CD14-positive monocyte (primary cell): ENCODE data around the gene TACC3. TPM values are rescaled to one million over a fixed set of nuclear protein-coding genes. Genes with fewer than 3 reads are reported as not detected.
A peak's percentile ranks its signal among the peaks of the same experiment; 100 is the strongest.

Source experiments
- DNase-seq, 3 donors: peaks; one replicate each; pipeline ENCODE4 v3.0.0-alpha.2; 2011 to 2022
- H2AFZ ChIP-seq: 2 replicates; pipeline ENCODE4 v1.6.0; 2012; ENCODE audit warnings: mild to moderate bottlenecking, low read depth, low read length, inconsistent platforms; ENCODE audit not compliant: insufficient read depth, poor library complexity, severe bottlenecking
- H3K27ac ChIP-seq, 2 donors: 1 replicate in 1 of 2; 2 replicates in 1 of 2; pipeline ENCODE4 v1.5.1; 2012 to 2013; ENCODE audit warnings: low read length in 2 of 2, control low read depth in 1 of 2, inconsistent platforms in 1 of 2, low read depth in 1 of 2, mild to moderate bottlenecking in 1 of 2
- H3K27me3 ChIP-seq, 2 donors: one replicate each; pipeline versions ENCODE4 v1.6.0 to v1.6.1; 2011 to 2013; ENCODE audit warnings: low read length in 2 of 2; ENCODE audit not compliant: control insufficient read depth in 2 of 2, insufficient read depth in 2 of 2
- H3K36me3 ChIP-seq, 2 donors: replicated peaks in 1 of 2; 1 replicate in 1 of 2; 2 replicates in 1 of 2; pipeline versions ENCODE4 v1.5.1 to v1.6.1; 2012 to 2013; ENCODE audit warnings: low read length in 2 of 2, control low read depth in 1 of 2, inconsistent platforms in 1 of 2, mild to moderate bottlenecking in 1 of 2; ENCODE audit not compliant: insufficient read depth in 2 of 2, control insufficient read depth in 1 of 2
- H3K4me1 ChIP-seq, 2 donors: 1 replicate in 1 of 2; 2 replicates in 1 of 2; pipeline versions ENCODE4 v1.5.1 to v1.6.1; 2012 to 2013; ENCODE audit warnings: low read length in 2 of 2, control low read depth in 1 of 2, inconsistent platforms in 1 of 2, mild to moderate bottlenecking in 1 of 2, moderate library complexity in 1 of 2; ENCODE audit not compliant: insufficient read depth in 2 of 2, control insufficient read depth in 1 of 2
- H3K4me2 ChIP-seq: replicated peaks from 2 replicates; pipeline ENCODE3; 2012; ENCODE audit warnings: low read length, moderate library complexity, mild to moderate bottlenecking; ENCODE audit not compliant: poor library complexity, severe bottlenecking; ENCODE audit errors: extremely low read depth
- H3K4me3 ChIP-seq, 3 experiments: fragments of 200-600 bp in 1 of 3; sonication (generic) in 1 of 3; replicated peaks in 1 of 3; 1 replicate in 2 of 3; 2 replicates in 1 of 3; pipeline ENCODE4 v1.5.1; 2011 to 2013; ENCODE audit warnings: low read length in 3 of 3, mild to moderate bottlenecking in 3 of 3, control low read depth in 2 of 3, low read depth in 2 of 3, inconsistent platforms in 1 of 3, moderate library complexity in 1 of 3
- H3K79me2 ChIP-seq: 2 replicates; pipeline ENCODE4 v1.6.0; 2012; ENCODE audit warnings: mild to moderate bottlenecking, control low read depth, inconsistent platforms, low read length, moderate library complexity; ENCODE audit not compliant: insufficient read depth
- H3K9ac ChIP-seq: 2 replicates; pipeline ENCODE4 v1.6.0; 2017; ENCODE audit warnings: low read length, mild to moderate bottlenecking; ENCODE audit not compliant: insufficient read depth, poor library complexity, severe bottlenecking
- H3K9me3 ChIP-seq, 2 donors: replicated peaks in 1 of 2; 1 replicate in 1 of 2; 2 replicates in 1 of 2; pipeline versions ENCODE4 v1.5.1 to v1.6.1; 2012 to 2013; ENCODE audit warnings: low read length in 2 of 2, control low read depth in 1 of 2; ENCODE audit not compliant: control insufficient read depth in 1 of 2, insufficient read depth in 1 of 2
- H4K20me1 ChIP-seq: 2 replicates; pipeline ENCODE4 v1.6.0; 2012; ENCODE audit warnings: mild to moderate bottlenecking, low read length, control low read depth, moderate library complexity; ENCODE audit not compliant: insufficient read depth
- H3K27ac Mint-ChIP-seq, 7 donors: one replicate each; pipeline ENCODE4 v1.8.0; 2020; ENCODE audit warnings: mild to moderate bottlenecking in 7 of 7, mixed read lengths in 7 of 7, moderate library complexity in 6 of 7, inconsistent platforms in 2 of 7
- H3K27me3 Mint-ChIP-seq, 3 donors: one replicate each; pipeline ENCODE4 v1.8.0; 2021 to 2022; ENCODE audit warnings: low read depth in 3 of 3, mild to moderate bottlenecking in 3 of 3, mixed read lengths in 3 of 3, moderate library complexity in 3 of 3, inconsistent platforms in 1 of 3
- H3K36me3 Mint-ChIP-seq, 2 donors: one replicate each; pipeline ENCODE4 v1.8.0; 2020; ENCODE audit warnings: mixed read lengths in 2 of 2, inconsistent platforms in 1 of 2, mild to moderate bottlenecking in 1 of 2
- H3K4me1 Mint-ChIP-seq: one replicate; pipeline ENCODE4 v1.8.0; 2020; ENCODE audit warnings: mild to moderate bottlenecking, mixed read lengths
- H3K4me3 Mint-ChIP-seq, 2 donors: one replicate each; pipeline ENCODE4 v1.8.0; 2020; ENCODE audit warnings: mild to moderate bottlenecking in 2 of 2, mixed read lengths in 2 of 2, moderate library complexity in 1 of 2
- H3K9me3 Mint-ChIP-seq, 7 donors: one replicate each; pipeline ENCODE4 v1.8.0; 2020 to 2022; ENCODE audit warnings: mixed read lengths in 7 of 7, mild to moderate bottlenecking in 6 of 7, moderate library complexity in 6 of 7, inconsistent platforms in 2 of 7
- CTCF ChIP-seq: fragments of 200-600 bp; IDR thresholded peaks from one replicate; pipeline ENCODE4 v1.8.0; 2022; ENCODE audit warnings: antibody characterized with exemption, mild to moderate bottlenecking
- WGBS: methylation state at CpG from one replicate; pipeline ENCODE4 v1.1.5; 2013; ENCODE audit warnings: missing lambda C conversion rate; ENCODE audit not compliant: insufficient coverage; 5-methylcytosine and 5-hydroxymethylcytosine counted together
- intact Hi-C, 2 donors: fragments of 100-400 bp; cut with micrococcal nuclease; formaldehyde crosslinking; loops; one replicate each; pipeline versions ENCODE4 v1.15.0 to v1.15.1; 2023
- polyA plus RNA-seq, 3 donors: library from polyadenylated mRNA; depleted of rRNA in 1 of 3; unstranded in 2 of 3; stranded (reverse) in 1 of 3; fragments of 300-500 nt in 2 of 3; fragments of >200 nt in 1 of 3; fragmentation: Illumina TruSeq in 2 of 3; gene quantifications; 1 replicate in 2 of 3; 2 replicates in 1 of 3; pipeline ENCODE4 v1.2.3, GENCODE V29; 2012 to 2021

Gene TACC3
- polyA plus RNA-seq, 3 donors: 43.7 to 84.2 (median 56.6) TPM

- no peak overlapping the region for H3K27ac ChIP-seq
- H3K4me3 ChIP-seq: no peak overlapping the region
- no peaks in the 10 kb centered on the region for H3K79me2 ChIP-seq
- H3K27me3 ChIP-seq: peaks cover 6 to 31% of the 10 kb centered on the region in 2 donors
- DNase-seq: no peak
- no peaks in the 10 kb centered on the region for H3K4me1 Mint-ChIP-seq
- H3K9ac ChIP-seq: no peak overlapping the region
- intact Hi-C loops: no loop called here
- H3K27ac Mint-ChIP-seq: no peak overlapping the region
- WGBS: 82% methylated on average over 10 of the region's 10 CpGs
- TF ChIP-seq CTCF: no peak
- H3K4me2 ChIP-seq: no peak overlapping the region
- no peaks in the 10 kb centered on the region for H3K36me3 Mint-ChIP-seq
- no peaks in the 10 kb centered on the region for H3K36me3 ChIP-seq
- no peak overlapping the region for H2AFZ ChIP-seq
- H3K9me3 ChIP-seq: no peaks in the 10 kb centered on the region
- peaks cover 25 to 39% (median 25%) of the 10 kb centered on the region in 3 donors for H3K27me3 Mint-ChIP-seq
- H3K4me3 Mint-ChIP-seq: no peak overlapping the region
- peaks cover 5 to 14% of the 10 kb centered on the region in 2 donors for H3K4me1 ChIP-seq
- peaks cover 0 to 3% (median 0%) of the 10 kb centered on the region in 7 donors for H3K9me3 Mint-ChIP-seq
- no peaks in the 10 kb centered on the region for H4K20me1 ChIP-seq
These were observed 68.7 kb downstream of the TACC3 start for GRCh38 chr4:1790005-1790404.

- 75% methylated on average over 28 of the region's 29 CpGs for WGBS
- no peak overlapping the region for H3K9ac ChIP-seq
- H3K9me3 ChIP-seq: no peaks in the 10 kb centered on the region
- no peak overlapping the region for H3K27ac Mint-ChIP-seq
- peak overlapping the region; percentile 11 for H3K4me2 ChIP-seq
- TF ChIP-seq CTCF: no peak
- peaks cover 0 to 5% (median 3%) of the 10 kb centered on the region in 7 donors for H3K9me3 Mint-ChIP-seq
- no peaks in the 10 kb centered on the region for H3K79me2 ChIP-seq
- peaks cover 16 to 53% of the 10 kb centered on the region in 2 donors for H3K27me3 ChIP-seq
- intact Hi-C loops: no loop called here
- no peak for DNase-seq
- H3K4me3 Mint-ChIP-seq: peak overlapping the region in 1 of 2 donors; percentile 70
- H3K27me3 Mint-ChIP-seq: peaks cover 44 to 62% (median 45%) of the 10 kb centered on the region in 3 donors
- H3K36me3 ChIP-seq: no peaks in the 10 kb centered on the region
- no peak overlapping the region for H3K4me3 ChIP-seq
- no peaks in the 10 kb centered on the region for H4K20me1 ChIP-seq
- H2AFZ ChIP-seq: no peak overlapping the region
- H3K4me1 Mint-ChIP-seq: peaks cover 2% of the 10 kb centered on the region
- no peak overlapping the region for H3K27ac ChIP-seq
- H3K4me1 ChIP-seq: peaks cover 5 to 16% of the 10 kb centered on the region in 2 donors
- H3K36me3 Mint-ChIP-seq: no peaks in the 10 kb centered on the region
These were observed 71.0 kb downstream of the TACC3 start for GRCh38 chr4:1792158-1792831.
